Choroid plexus epithelial cell (primary cell): ENCODE results near the gene SCN9A.
A peak's percentile ranks its signal among the peaks of the same experiment; 100 is the strongest.
"Not testable (repeated sequence)": the region's sequence is repeated elsewhere in the genome, so short reads cannot be mapped to it uniquely, and the experiment has no call there.

Source experiments
- DNase-seq: peaks from one replicate; pipeline ENCODE4 v3.0.0-alpha.2; 2010; ENCODE audit warnings: low read depth
- H3K4me3 ChIP-seq: 2 replicates; pipeline ENCODE4 v1.5.1; 2011; ENCODE audit warnings: low read depth, mild to moderate bottlenecking, control low read depth, low read length, moderate library complexity
- CTCF ChIP-seq: conservative IDR thresholded peaks from 2 replicates; pipeline ENCODE4 v1.5.1; 2011; ENCODE audit warnings: low read depth, mild to moderate bottlenecking, control low read depth, inconsistent platforms, low read length, moderate library complexity

Gene SCN9A

GRCh38 chr2:166411473-166412230 is 35.9 kb upstream of the SCN9A start:
- no peak overlapping the region for H3K4me3 ChIP-seq
- TF ChIP-seq CTCF, result no peak
- DNase-seq, result peak; percentile 72

- DNase-seq, result peak; percentile 90
- H3K4me3 ChIP-seq, result no peak overlapping the region
- no peak for TF ChIP-seq CTCF
These were observed 35.2 kb upstream of the SCN9A start for GRCh38 chr2:166410828-166411472.

- DNase-seq, result not testable (repeated sequence)
These were observed 32.0 kb upstream of the SCN9A start for GRCh38 chr2:166407746-166408145.

GRCh38 chr2:166406374-166406773 is 30.6 kb upstream of the SCN9A start:
- TF ChIP-seq CTCF, result no peak
- DNase-seq, result no peak
- H3K4me3 ChIP-seq, result no peak overlapping the region

More at GRCh38 chr2:166407746-166408145, 32.0 kb upstream of the SCN9A start:
- H3K4me3 ChIP-seq, result not testable (repeated sequence)

- no peak for TF ChIP-seq CTCF
These were observed 29.8 kb upstream of the SCN9A start for GRCh38 chr2:166405569-166405926.

GRCh38 chr2:166404831-166405568 is 29.3 kb upstream of the SCN9A start:
- no peak for DNase-seq

More at GRCh38 chr2:166405569-166405926, 29.8 kb upstream of the SCN9A start:
- H3K4me3 ChIP-seq, result no peak overlapping the region
- DNase-seq, result no peak

More at GRCh38 chr2:166404831-166405568, 29.3 kb upstream of the SCN9A start:
- no peak overlapping the region for H3K4me3 ChIP-seq
- TF ChIP-seq CTCF, result no peak
